Stimulated activated CD4-positive, alpha-beta T cell treated with anti-CD3 and anti-CD28 coated beads, Interleukin-1b, Interleukin-23, amount 100 ng/mL, for 48 hours (primary cell): ENCODE data around the gene ORC4.
A peak's percentile ranks its signal among the peaks of the same experiment; 100 is the strongest.

ENCODE experiments used
- DNase-seq: peaks from one replicate; pipeline ENCODE4 v3.0.0-alpha.2; 2020

Gene ORC4

GRCh38 chr2:148020111-148021058, at the start of gene ORC4:
TSS of gene ORC4 (minus strand) at chr2:148020737. CDS start at chr2:147975958, 44,779 bp downstream.
- DNase-seq: peak; percentile 97

- DNase-seq: no peak
Measured at GRCh38 chr2:148067801-148068200, 47.3 kb upstream of the ORC4 start.

DNA sequence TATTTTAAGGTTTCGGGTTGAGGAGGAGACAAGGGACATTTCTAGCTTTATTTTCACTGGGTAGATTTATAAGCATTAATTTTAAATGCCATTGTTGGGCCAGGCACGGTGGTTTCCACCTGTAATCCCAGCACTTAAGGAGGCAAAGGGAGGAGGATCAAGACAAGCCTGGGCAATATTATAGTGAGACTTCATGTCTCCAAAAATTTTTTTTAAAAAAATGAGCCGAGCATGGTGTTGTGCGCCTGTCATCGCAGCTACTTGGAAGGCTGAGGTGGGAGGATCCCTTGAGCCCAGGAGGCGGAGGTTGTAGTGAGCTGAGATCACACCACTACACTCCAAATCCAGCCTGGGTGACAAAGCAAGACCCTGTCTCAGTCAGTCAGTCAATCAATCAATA, 45.4 kb upstream of the ORC4 start:
- no peak for DNase-seq

GRCh38 chr2:148063633-148064032, 43.1 kb upstream of the ORC4 start:
- DNase-seq: no peak

GRCh38 chr2:148058641-148059040, 38.1 kb upstream of the ORC4 start:
- no peak for DNase-seq

DNA sequence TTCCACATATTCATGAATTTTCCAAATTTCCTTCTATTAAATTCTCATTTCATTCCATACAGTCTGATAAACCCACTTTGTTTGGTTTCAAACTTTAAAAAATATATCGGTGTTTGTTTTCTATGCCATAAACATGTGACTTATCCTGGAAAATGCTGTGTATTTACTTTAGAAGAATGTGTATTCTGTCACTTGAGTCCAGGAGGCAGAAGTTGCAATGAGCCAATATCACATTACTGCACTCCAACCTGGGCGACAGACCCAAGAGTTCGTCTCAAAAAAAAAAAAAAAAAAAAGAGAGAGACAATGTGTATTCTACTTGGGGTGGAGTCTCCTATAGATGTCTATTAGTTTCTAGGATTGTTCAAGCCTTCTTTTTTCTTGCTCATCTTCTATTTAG, 32.1 kb upstream of the ORC4 start:
- DNase-seq: no peak

DNA sequence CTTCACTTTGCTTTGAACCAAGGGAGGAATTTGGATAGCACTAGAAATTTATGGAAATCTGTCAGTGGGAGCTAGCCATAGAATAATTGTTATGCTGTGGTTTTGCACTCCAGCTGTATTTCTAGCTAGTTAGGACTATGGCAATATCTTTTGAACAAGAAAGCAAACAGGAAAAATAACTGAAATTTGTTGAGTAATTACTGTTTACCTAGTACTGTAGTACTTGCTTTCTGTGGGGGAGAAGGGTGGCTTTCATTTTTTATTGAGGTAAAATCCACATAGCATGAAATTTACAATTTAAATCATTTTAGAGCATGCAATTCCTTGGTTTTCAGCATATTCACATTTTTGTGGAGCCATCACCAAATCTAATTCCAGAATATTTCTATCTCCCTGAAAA, 28.7 kb upstream of the ORC4 start:
- no peak for DNase-seq

DNA sequence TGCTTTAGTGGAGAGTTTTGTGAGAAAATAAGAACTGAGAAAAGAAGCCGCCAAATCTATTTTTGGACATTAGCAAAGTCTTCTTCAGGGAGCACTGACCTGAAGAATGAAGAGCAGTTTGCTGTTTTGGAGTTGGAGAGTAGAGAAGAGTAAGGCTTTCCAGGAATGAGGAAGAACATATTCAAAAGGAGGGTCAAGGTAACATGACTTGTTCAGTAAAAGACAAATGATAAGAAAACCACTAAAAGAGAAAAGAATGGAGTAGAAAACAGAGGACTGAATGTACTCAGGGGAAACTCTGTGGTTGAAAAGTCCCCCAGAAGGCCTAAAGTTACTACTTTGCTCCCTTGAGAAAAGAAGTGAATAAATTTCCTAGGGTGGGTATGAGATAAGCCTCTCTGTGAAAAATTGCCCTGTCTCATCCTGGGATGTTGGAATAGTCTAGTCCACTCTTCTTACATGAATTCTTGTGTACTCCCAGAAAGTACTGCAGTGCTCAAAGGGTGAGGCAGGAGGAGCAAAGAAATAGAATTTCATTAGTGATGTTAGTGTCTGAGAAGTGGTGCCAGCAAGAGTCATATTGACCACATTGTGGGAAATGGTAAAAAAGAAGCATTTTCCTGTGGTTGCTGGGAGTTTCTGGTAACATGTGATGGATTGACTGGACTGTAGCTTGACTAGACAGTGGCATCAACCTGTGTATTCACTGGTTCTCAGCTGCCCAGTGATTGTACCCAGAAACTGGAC, 28.1 kb upstream of the ORC4 start:
- no peak for DNase-seq

GRCh38 chr2:148046802-148047201, 26.3 kb upstream of the ORC4 start:
- DNase-seq: no peak

DNA sequence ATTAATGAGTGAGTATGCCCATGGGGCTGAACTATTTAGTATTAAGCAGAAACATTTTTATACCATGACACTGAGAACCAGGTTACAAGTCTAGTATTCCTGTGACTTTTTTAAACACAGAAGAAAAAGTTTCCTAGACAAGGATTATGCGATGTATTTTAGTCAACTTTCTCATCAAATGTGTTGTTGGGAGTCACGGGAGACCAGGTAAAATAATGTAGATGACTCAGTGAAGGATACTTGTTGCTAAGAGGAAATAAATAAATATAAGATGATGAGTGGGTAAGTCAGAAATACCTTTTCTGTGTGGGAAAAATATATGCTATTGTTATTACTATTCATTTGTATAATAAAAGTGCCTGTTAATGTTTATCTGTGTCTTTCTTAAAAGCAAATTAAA, 23.8 kb upstream of the ORC4 start:
- no peak for DNase-seq

DNA sequence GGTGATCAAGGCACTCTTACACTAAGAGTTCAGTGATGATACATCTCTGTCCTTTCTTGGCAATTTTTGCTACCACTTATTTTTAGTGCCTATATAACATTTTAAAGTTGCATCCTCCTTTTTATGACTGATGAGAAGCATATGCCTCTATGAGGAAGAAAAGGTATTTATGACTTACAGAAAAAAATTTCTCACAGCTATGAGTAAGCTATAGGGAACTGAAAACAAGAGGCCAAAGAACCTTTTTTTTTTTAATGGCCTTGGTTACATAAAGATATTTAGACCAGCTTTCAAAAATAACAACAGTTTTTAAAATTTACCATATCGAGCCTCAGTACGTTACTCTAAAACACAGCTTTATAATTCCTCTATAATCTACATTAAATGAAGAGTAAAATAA, 21.7 kb upstream of the ORC4 start:
- DNase-seq: no peak

- no peak for DNase-seq
Measured at GRCh38 chr2:148039783-148040182, 19.2 kb upstream of the ORC4 start.

GRCh38 chr2:148032215-148032614, 11.7 kb upstream of the ORC4 start:
- no peak for DNase-seq

DNA sequence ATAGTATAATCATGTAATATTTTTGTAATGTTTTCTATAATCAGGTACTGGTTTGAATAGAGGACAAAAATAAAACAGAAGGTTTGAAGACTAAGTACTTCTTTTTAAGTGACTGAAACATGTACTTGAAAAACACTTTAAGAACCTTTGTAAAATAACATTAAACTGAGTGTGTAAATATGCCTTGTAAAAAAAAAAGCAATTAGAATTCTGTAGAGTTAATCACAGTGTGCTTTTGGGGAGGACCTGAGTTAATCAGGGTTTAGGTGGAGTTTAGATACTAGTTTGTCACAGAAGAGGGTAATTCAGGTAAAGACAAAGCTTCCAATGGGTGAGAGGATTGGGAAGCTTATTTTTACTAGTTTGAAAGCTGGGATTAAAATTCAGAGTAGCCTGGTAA, 10.6 kb upstream of the ORC4 start:
- DNase-seq: no peak

DNA sequence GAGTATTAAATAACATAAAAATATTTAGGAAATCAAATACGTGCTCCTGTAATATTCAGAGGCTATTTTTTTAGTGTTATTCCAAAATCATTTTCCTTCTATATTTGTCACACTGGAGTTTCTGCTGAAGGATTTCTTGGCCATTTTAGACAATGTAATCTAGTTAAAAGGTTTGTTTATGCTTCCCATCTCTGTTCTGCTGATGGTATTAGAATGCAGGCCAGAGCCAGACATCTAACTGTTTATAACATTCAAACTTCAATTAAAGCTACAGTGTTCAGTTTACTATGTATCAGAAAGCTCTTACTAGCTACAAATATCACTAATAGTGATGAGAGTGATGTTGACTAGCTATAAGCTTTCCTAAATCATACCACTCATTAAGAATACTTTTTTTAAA, 8.2 kb upstream of the ORC4 start:
- DNase-seq: no peak

- no peak for DNase-seq
Measured at GRCh38 chr2:148027822-148028221, 7.3 kb upstream of the ORC4 start.

GRCh38 chr2:148026573-148026972, 6.0 kb upstream of the ORC4 start:
- DNase-seq: no peak

- DNase-seq: no peak
Measured at GRCh38 chr2:148023861-148024260, 3.3 kb upstream of the ORC4 start.

GRCh38 chr2:148022882-148023281, 2.3 kb upstream of the ORC4 start:
- DNase-seq: no peak

DNA sequence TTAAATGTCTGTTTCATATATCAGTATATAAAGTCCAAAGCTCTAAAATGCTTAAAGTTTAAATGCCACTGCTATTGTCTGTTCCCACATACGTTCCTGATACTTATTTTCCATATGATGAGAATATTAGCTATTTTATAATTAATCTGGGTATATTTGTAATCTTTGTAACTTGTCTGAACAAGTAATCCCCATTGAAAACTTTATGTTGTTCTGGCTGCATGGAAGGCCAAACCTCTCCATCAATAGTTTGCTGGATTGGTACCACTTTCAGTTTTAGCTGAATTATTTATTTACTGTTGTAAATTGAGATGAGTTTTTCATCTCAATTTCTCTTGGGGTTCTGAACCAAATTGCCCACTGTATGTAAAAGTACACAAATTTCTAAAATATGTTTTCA, 1.8 kb upstream of the ORC4 start:
- no peak for DNase-seq

DNA sequence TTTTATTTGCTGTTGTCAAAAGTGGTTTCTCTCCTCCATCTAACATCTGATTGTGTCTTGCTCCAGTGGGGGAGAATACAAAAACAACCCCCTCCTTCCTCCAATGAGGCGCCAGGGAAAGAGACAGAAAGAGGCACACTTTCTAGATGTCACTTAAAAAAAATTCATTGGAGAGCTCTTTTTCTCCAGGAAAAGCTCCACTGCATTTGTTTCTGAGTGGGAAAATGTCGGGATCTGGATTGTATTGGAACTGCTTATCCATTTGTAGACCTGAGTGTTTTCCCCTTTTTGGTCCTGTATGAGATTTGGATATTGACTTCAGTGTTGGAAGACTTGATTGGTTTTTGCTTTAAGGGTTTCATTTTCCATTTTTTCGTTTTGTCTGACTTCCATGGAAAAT, 1.3 kb upstream of the ORC4 start:
- no peak for DNase-seq

DNA sequence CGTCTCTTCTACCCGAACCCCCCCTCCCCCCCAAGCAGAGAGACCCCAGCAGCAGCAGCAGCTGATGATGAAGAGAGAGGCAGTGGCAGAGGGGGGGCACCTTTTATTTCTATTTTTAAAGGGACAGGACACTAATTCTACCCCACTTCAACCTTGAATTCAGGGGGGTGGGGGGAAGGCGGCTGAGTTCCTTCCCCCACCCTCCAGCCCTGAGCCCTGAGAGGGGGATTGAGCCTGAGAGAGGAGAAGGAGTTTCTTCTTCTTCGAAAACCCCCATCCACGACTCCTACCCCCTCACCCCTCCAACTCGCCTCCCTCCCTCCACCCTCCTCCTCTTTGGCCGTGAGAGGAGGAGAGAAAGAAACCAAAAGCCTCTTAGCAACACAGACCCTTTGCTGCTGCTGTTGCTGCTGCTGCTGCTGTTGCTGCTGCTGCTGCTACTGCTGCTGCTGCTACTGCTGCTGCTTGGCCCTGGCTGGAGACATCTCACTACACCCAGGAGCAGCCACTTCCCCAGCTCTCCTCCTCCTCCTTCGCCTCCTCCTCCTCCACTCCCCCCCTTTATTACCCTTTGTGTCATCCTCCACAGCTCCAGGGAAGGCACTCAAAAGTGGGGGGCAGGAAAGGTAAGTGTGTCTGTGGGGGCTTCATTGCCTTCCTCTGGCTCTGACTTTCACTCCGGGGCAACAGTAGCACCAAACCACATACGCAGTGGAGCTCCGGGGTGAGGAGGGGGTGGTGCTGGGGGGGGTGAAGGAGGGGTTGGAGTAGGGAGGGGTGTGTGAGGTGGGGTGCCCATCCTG, 723 bp upstream of the ORC4 start, which contains the start of gene MBD5:
Gene MBD5, plus strand, starts transcription at position 33 of the 803 bp plus-strand sequence.
- peak; percentile 57 for DNase-seq

DNA sequence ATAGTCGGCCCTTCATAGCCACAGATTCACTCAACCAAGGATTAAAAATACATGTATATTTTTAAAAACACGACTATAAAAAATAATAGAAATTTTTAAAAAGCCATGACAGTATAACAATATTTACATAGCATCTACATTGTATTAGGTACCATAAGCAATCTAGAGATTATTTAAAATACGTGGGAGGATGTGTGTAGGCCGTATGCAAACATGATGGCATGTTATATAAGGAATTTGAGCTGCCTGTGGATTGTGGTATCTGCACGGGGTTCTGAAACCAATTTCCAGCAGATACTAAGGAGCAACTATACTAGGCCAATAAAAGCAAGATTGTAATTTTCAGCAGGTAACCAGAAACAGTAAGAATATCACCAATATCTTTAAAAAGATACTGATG, 5.9 kb downstream of the ORC4 start:
- DNase-seq: no peak
